Stimulated activated naive CD8-positive, alpha-beta T cell treated with anti-CD3 and anti-CD28 coated beads, Interleukin-15, Interleukin-2, amounts not matched to agents 100 U/mL and 50 U/mL, for 24 hours (primary cell): ENCODE measurements around the gene INPP4B.
A peak's percentile ranks its signal among the peaks of the same experiment; 100 is the strongest.
"Not testable (repeated sequence)": the region's sequence is repeated elsewhere in the genome, so short reads cannot be mapped to it uniquely, and the experiment has no call there.

ENCODE experiments used
- ATAC-seq: fragments of 150-1000 bp; cut with Tn5 transposase; one replicate; pipeline ENCODE4 v1.10.0; 2021
- DNase-seq: peaks from one replicate; pipeline ENCODE4 v3.0.0; 2021

The INPP4B gene

GRCh38 chr4:142544594-142544993 is 301.5 kb downstream of the INPP4B start:
- ATAC-seq = no peak

GRCh38 chr4:142544039-142544438 is 302.1 kb downstream of the INPP4B start:
- no peak for ATAC-seq
- DNase-seq = no peak

More at GRCh38 chr4:142544594-142544993, 301.5 kb downstream of the INPP4B start:
- DNase-seq = no peak

GRCh38 chr4:142540483-142540804 is 305.7 kb downstream of the INPP4B start:
- DNase-seq = no peak
- no peak for ATAC-seq

GRCh38 chr4:142539796-142540482 is 306.2 kb downstream of the INPP4B start:
- ATAC-seq (no peak), DNase-seq (no peak)

- no peak for ATAC-seq
- DNase-seq = no peak
Observed at GRCh38 chr4:142535009-142535408, 311.1 kb downstream of the INPP4B start.

- no peak for ATAC-seq
- DNase-seq = no peak
Observed at GRCh38 chr4:142532054-142532453, 314.0 kb downstream of the INPP4B start.

- ATAC-seq (peak; percentile 19), DNase-seq (no peak)
Observed at GRCh38 chr4:142530728-142531127, 315.4 kb downstream of the INPP4B start.

- no peak for DNase-seq
- no peak for ATAC-seq
Observed at GRCh38 chr4:142528433-142528832, 317.7 kb downstream of the INPP4B start.

- ATAC-seq (no peak), DNase-seq (no peak)
Observed at GRCh38 chr4:142523111-142523510, 323.0 kb downstream of the INPP4B start.

- DNase-seq = no peak
- no peak for ATAC-seq
Observed at GRCh38 chr4:142519342-142519741, 326.8 kb downstream of the INPP4B start.

- DNase-seq = no peak
- ATAC-seq = no peak
Observed at GRCh38 chr4:142516686-142517526, 329.2 kb downstream of the INPP4B start.

GRCh38 chr4:142512161-142512560 is 333.9 kb downstream of the INPP4B start:
- ATAC-seq = no peak
- DNase-seq = no peak

- DNase-seq (no peak), ATAC-seq (no peak)
Observed at GRCh38 chr4:142509881-142510280, 336.2 kb downstream of the INPP4B start.

- DNase-seq, ATAC-seq: not testable (repeated sequence)
Observed at GRCh38 chr4:142509381-142509780, 336.7 kb downstream of the INPP4B start.

- ATAC-seq (no peak), DNase-seq (no peak)
Observed at GRCh38 chr4:142500966-142501365, 345.1 kb downstream of the INPP4B start.

- ATAC-seq = no peak
- no peak for DNase-seq
Observed at GRCh38 chr4:142497606-142498005, 348.5 kb downstream of the INPP4B start.

- ATAC-seq (no peak), DNase-seq (no peak)
Observed at GRCh38 chr4:142493255-142494110, 352.6 kb downstream of the INPP4B start.

GRCh38 chr4:142485452-142485851 is 360.6 kb downstream of the INPP4B start:
- DNase-seq = no peak
- ATAC-seq = no peak

- DNase-seq = no peak
- ATAC-seq = no peak
Observed at GRCh38 chr4:142480244-142480643, 365.9 kb downstream of the INPP4B start.

GRCh38 chr4:142475663-142476062 is 370.4 kb downstream of the INPP4B start:
- DNase-seq = no peak

GRCh38 chr4:142474398-142475087 is 371.6 kb downstream of the INPP4B start:
- ATAC-seq (no peak), DNase-seq (no peak)

More at GRCh38 chr4:142475663-142476062, 370.4 kb downstream of the INPP4B start:
- no peak for ATAC-seq

- DNase-seq (no peak), ATAC-seq (no peak)
Observed at GRCh38 chr4:142473960-142474338, 372.2 kb downstream of the INPP4B start.
